Embryonic facial prominence (tissue), 1 donor: ENCODE data around the gene TMEM17.

ENCODE experiments used
- DNase-seq: peaks from one replicate; pipeline ENCODE4 v3.0.0-alpha.2; 2016; ENCODE audit errors: extremely low spot score

The TMEM17 gene

DNA sequence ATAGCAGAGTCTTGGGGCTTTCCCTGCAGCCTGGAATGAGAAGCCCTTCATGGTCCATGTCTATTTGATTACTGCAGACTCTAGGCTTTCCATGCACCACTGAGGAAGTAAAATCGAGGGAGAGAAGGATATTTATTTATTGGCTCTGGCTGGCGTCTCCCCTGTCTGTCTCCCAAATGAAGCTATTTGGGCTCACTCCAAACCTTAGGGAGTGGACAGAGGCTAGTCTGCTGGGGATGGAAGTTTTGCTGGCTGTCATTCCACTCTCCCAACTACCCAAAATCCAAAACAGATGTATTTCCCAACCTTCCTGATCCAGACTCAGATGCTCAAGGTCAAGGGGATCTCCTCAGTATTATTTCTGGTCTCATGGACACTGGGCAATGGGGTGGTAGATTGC is 33.7 kb downstream of the TMEM17 start:
- no peak for DNase-seq

DNA sequence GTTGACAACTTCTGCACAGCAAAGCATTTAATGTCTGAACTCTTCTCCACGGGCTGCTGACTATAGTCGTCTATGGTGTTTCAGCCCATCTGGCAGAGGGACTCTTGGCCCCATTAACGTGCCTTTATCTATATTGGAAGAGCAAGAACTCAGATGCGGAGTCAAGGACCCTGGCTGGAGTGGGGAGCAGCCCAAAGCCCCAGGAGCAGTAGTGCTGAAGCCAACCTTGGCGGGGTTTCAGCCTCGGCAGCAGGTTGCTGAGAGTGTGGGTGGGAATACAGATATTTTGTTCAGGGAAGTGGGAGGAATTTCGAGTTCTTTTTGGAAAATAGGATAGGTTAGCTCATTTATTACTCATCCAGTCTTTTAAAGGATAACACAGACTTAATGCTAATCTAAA is 34.2 kb downstream of the TMEM17 start:
- no peak for DNase-seq

DNA sequence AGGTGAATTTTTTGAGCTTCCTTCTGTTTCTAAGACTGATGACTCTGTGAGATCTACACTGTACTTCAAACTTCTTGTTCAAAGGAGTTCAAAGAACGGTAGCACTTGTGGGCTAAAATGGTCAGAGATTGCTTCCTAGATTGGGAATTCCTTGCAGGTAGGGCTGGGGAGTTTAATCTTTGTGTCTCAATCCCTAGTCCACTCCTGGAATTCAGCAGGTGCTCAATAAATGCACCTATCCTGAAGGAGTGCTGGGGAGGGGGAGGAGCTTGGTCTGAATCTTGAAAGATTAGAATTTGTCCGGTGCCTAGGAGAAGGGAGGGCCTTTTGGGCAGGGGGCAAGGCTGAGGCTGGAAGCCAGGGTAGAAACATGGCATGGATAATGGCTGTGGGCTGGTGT is 34.6 kb downstream of the TMEM17 start:
- DNase-seq = no peak

DNA sequence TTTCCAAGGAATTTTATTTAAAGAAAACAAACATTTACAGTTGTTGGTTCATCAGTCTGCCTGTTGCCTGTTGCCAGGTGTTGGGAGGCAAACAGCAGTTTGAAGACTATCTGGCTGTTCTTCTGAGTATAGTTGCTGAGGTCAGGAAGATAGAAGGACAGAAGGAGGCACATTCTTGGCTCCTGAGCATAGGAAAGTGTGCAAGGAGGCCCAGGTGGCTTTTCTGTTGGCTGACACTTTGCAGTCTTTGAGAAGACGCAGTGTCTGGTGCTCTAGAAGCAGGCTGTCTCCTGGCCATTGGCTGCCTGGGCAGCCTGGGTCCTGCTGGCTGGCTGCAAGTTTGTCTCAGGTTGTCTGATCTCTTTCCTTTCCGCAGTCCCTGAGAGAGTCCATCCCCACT is 36.4 kb downstream of the TMEM17 start:
- DNase-seq = no peak

DNA sequence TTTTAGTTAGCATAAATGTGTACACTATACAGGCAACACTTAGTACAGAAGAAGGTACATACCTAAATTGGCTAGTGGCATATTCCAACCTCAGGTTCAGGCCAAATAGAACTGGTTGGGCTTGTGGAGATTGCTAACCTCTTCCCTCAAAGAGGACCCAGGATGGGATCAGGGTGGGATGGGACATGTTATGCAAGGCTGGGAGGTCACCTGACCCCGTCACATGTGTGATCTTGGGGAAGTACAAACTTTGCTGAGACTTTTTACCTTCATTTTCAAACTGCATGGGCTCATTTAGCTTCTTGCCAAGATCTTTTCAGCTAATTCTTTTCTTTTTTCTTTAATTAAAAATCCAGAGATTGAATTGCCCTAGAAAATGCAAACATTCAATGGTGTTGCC is 36.9 kb downstream of the TMEM17 start:
- DNase-seq = no peak

DNA sequence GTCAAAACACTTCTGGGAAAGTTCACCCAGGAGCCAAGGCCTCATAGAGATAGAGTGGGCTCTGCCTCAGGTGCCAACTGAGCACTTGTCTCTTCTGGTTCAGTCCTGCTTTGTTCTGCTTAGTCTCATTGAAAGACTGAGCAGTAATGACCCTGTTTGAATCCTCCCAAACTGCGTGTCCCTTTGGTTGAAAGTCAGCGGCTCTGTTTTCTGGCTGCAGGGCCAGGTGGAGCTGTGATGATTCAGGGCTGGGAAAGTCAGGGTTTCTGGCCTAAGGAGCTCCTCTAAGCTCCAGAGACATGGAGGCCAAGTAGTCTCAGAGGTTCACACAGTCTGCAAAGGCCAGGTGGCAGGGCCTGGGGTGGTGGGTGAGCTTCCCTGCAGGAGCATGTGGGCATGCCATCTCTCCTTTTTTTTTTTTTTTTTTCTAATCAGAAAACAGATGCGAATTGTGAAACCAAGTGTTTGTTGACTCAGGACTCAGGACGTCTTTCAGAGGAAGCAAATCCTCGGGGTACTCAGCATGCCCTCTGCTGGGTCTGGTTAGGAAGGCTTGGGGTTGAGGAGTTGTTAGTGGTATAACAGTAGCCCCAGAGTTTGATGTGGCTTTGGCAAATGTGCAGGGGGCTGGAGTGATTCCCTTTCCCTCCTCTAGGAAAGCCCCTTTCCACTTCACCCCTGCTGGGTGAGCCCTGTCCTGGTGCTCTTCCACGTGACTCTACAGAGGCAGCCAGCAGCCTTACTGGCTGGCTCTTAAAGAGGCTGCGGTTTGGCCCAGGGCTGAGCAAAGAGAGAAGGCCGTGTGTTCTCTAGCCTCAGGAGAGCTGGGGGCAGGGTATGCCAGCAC is 38.3 kb downstream of the TMEM17 start:
- DNase-seq = no peak

DNA sequence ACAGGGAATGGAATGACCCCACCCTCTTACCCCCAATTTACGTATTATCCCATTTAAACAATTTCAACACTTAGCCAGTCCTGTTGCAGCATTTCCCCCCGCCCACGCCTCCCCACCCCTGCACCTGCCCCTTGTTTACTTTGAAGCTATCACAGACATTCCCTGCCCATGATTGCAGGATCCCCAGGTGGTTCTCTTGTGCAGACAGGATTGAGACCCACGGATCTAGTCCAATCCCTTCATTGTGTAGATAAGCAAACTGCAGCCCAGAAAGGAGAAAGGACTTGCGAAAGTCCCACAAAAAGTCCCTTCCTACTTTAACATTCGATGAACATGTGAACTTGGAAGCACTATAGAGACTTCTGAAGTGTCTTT is 38.9 kb downstream of the TMEM17 start:
- no peak for DNase-seq

DNA sequence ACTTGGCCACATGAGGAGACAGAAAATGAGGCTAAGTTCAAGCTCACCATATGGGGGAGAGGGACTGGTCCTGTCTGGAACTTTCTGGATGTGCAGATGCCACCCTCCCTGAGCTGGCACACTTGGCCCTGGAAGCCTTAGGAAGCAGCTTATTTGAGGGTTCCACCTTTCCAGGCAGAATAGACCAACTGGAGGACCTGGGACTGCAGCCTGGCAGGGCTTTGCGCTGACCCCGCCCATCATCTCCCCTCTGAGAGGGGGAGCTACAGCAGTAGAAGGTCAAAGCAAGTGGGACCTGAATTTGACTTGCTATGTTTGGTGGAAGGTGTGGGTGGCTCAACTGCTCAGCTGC is 39.5 kb downstream of the TMEM17 start:
- DNase-seq = no peak

DNA sequence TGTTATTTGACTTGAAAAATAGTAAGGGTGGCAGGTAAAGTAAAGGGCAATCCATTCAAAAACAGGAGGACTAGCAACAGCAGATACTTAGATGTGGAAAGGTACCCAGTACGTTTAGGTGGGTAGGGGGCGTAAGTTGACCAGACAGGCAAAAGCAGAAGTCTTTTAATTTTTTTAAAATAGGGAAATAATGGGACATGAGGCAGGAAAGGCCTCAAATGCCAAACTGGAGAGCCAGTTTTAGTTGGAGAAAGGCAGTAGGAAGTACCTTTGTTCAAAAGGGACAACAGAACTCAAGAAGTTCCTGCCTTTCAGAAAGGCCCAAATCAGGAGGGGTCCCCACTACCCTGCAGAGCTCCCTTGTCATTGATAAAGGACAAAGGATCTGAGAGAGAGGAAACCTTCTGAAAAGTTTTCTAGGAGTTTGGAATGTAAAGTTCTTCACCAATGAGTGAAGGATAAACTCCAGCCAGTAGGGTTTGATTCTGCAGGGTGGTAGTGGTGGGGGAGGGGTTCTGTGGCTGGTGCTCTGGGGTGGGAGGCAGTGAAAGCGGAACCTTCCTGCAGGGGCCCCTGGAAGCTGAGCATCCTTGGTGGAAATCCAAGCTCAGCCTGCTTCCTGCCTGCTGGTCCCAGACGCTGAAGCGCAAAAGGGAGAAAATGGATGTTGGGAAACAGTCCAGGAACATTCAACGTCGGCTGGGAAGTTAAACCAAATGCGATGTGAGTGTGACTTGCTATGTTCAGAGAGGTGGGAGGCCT is 40.1 kb downstream of the TMEM17 start:
- DNase-seq = peak; percentile 24

DNA sequence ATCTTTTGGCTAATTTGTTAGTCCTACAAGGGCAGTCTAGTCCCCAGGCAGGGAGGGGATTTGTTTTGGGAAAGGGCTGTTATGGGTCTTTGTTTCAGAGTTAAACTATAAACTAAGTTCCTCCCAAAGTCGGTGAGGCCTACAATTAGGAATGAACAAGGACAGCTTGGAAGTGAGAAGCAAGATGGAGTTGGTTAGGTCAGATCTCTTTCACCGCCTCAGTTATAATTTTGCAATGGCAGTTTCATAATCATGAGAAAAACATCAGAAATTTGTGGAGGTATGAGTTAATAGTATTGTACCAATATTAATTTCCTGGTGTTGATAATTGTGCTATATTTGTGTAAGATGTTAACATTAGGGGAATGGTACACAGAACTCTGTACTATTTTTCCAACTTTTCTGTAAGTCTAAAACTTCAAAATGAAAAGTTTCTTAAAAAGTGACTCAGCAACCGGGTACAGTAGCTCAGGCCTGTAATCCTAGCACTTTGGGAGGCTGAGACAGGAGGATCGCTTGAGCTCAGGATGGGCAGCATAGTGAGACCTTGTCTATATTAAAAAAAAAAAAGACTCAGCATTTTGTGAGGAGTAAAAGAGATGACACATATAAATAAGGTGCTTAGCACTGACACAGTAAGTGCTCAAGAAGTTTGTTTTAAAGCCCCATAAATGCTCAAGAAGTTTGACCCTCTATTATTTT is 40.8 kb downstream of the TMEM17 start:
- no peak for DNase-seq

DNA sequence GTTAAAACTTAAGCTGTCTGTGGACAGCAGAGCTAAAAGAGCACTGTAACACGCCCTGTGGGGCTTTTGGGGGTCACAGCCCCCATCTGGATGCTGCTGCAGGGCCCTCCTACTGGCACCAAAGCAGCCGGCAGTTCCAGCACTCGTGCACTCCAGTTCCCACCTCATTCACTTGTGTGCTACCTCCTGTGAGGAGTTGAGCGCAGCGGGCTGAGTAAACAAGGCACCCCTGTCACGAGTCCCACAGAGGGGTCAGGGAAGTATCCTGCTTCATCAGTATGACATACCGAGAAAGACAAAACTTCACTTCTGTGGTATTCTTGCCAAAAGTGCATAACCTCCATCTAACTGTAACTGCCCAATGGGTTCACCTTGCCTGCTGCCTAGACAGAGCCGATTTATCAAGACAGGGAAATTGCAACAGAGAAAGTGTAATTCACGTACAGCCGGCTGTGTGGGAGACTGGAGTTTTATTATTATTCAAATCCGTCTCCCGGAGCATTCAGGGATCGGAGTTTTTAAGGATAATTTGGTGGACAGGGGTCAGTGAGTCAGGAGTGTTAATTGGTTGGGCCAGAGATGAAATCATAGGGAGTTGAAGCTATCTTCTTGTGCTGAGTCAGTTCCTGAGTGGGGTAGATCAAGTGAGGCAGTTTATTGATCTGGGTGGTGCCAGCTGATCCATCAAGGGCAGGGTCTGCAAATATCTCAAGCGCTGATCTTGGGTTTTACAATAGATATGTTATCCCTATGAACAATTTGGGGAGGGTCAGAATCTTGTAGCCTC is 41.6 kb downstream of the TMEM17 start:
- DNase-seq = no peak

DNA sequence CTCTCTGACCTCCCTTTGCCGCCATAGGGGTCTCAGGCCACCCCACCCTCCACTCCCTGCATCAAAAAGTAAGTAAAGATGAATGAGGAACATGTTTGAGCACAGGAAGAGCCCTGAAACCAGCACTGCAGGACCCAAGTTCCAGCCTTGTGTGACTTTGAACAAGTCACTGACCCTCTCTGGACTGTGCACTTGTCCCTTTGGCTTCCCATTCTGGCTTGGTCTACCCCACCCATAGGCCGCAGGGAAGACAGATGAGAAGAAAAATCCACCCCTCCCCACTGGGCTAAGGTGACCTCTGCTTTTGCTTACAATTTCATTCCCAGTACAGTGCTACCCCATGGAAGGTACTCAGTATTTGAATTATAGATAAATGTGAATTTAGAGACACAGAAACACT is 43.8 kb downstream of the TMEM17 start:
- DNase-seq = no peak

DNA sequence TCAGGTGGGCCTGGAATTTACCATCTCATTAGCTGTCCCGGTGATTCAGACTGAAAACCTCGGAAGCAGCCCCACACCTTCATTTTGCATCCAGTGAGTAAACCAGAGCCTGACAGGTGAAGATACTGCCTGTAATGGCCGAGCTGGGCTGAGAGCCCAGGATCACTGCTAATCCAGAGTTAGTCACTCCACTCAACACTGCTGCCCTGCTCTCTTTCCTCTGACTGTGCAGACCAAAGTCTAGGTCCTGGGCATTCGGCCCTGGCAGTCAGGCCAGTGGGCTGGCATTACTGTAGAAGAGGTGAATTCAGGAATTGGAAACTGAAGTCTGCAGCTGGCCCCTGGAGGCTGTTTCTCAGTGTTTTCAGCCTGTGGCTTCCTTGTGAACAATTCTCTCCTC is 44.3 kb downstream of the TMEM17 start:
- no peak for DNase-seq

DNA sequence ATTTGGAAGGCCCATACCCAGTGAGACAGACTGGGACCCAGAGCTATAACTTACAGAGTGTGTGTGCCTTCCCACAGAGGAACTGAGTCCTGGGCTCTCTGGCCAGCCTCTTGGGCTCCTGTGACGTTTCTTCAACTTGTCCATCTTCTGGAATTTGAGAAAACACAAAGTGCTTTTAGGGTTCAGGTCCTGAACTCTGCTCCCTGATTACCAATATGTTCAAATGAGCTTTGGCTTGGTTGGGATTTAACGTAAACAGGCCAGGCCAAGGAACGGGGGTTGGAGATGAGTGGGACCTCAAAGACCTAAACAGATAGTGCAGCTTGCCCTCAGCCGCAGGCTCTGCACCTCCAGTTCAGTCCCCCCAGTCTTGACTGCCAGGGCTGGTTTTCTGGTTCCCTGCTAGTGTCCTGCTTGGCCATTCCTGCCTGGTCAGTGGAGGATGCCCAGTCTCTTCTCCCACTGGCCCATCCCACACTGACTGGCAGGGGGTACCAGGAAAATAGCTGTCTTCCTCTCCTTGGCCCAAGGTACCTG is 44.9 kb downstream of the TMEM17 start:
- DNase-seq = no peak

DNA sequence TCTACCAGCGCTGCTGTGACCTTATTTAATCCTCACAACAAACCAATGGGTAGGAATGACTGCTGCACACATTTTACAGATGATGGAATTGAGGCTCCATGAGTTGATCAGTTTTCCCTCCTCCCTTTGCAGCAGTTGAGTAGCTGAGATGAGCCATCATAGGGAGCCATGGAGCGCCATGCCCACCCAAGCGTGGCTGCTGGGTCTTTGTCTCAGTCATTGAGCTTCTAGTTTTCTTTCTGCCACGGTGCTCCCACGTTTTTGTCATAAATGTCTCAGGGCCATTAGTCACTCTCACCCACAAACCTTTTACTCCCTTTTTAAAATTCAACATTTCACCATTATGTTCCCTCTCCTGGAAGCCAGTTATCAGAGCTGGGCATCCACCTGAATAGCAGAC is 45.8 kb downstream of the TMEM17 start:
- DNase-seq = no peak

DNA sequence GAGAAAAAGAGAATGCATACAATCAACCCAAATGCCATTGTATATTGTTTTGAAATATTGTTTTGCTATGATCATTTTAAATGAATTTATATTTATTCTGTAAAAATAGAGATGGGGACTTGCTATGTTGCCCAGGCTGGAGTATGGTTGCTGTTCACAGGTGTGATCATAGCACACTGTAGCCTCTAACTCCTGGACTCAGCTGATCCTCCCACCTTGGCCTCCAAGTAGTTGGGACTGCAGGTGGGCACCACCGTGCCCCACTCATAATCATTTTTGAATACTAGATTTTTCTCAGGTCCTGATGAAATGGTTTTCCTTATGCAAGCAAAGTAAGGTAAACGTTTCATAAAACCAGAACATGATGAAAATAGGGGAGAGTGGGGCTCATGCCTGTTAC is 46.3 kb downstream of the TMEM17 start:
- DNase-seq = no peak

DNA sequence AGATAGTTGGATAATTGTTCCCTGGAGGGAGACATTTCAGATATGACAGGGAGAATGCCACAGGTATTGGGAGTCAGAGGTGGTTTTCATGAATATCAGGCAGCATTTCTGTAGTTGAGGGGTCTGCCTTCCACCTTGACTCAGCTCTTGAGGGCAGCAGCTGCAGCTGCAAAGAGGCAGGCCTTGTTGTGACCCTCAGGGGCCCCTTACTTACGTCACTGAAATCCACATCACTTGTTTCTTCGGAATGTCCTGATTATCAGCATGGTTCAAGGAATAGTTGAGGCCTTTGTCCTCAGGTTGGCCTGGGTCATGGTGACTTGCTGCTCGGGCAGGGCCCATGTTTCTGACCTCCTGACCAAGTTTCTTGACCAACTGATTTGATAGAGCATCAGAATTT is 46.9 kb downstream of the TMEM17 start:
- DNase-seq = no peak

DNA sequence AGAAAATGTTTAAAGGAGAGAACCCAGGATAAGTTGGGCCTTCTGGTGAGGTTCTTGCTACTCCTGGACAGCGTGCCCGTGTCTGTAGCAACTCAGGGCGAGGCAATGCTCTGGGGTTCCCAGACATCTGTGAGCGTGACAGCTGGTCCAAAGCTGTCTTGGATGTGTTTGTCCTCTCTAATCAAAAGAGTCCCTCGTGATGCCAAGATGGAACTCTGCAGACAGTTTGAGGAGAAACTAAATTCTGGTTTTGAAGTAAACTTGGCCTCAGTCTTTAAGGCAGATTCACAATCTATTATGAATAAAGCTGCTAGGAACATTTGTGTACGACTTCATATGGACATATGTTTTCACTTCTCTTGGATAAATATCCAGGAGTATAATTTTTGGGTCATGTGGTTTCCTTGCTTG is 47.3 kb downstream of the TMEM17 start:
- no peak for DNase-seq

DNA sequence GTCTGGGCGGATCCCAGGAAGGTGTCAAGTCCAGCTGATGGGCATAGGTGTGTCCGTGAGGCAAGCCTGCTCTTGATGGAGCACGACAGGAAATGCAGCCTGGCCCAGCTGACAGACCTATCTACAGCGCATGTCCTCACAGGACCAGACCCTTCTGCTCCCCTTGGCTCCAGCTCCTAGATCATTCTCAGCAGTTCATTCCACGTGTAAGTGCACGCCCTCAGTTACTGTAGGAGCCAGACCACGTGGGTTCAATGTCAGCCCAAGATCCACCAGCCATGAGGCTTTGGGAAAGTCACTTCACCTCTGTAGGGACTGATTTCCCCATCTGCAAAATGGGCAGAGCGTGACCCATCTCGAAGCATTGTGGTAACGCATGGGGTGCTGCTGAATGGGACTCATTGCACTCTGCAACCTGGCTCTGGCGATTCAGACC is 47.8 kb downstream of the TMEM17 start:
- DNase-seq = no peak

DNA sequence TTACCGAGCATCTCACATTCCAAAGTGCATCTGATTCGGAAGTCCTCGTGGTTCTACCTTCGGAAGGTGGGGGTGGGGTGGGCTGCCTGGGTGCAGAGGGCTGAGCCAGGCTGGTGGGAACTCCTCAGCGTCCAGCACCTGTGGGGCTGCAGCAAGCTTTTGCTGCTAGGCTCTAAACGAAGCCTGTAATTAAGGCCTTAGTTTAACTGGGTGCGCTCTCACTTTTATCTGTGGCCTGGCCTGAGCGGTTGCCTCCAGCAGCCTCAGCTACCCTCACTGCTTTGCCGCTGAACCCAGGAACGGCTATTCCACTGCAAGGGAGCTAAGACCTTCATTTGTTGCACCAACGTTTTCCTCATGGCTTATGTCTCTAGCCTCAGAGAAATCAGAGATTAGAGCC is 48.4 kb downstream of the TMEM17 start:
- no peak for DNase-seq

DNA sequence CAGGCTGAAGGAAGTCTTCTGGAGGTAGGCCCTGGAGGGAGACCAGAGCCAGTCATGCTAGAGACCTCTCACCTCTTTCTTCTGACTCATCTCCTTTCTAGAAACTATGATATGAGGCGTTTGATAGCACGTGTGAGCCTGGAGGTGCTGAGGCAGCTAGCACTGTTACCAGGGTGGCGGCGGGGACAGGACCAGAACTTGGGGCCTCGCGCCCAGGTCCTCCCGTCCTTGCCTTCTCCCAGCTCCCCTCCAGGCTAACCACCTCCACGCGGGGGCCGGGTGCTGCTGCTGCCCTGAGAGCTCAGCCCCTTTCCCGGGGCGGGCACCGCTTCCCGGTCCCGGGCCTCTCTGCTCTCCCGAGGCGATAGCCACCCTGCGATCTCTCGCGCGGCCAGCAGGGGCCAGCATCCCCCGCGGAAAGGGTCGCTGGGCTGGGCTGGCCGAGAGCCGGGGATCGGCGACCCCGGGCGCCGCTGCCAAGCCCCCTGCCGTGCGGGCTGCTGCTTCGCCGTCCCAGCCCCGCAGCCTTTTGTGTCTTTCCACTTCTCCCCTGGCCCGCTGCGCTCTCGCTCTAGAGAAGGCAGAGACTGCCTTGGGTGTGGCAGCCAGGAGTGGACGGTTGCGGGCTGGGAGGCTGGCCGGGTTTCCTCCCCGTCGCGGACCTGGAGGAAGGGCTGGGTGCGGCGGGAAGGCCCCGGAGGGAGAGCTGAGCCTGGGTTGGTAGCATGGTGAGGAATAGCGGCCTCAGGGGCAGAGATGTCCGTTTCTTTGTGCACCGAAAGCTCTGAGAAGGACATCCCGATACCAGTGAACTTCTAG is 49.1 kb downstream of the TMEM17 start:
- no peak for DNase-seq
